Measurements from ENCODE around the gene KRR1.
A peak's percentile ranks its signal among the peaks of the same experiment; 100 is the strongest.

KRR1 gene

GRCh38 chr12:75511116-75512048 lies at the start of gene KRR1:
Gene KRR1 (minus strand): TSS chr12:75511609. CDS start chr12:75511597, 12 bp downstream.
- DNase-seq, result peak; percentile 94 to 98

GRCh38 chr12:75560167-75560566 lies 48.8 kb upstream of the KRR1 start:
- peak in 1 of 2 donors; percentile 65 for DNase-seq

GRCh38 chr12:75558287-75558686 lies 46.9 kb upstream of the KRR1 start:
- no peak for DNase-seq

- DNase-seq, result no peak
Observed at GRCh38 chr12:75556311-75556899, 45.0 kb upstream of the KRR1 start.

- no peak for DNase-seq
Observed at GRCh38 chr12:75554556-75554880, 43.1 kb upstream of the KRR1 start.

- no peak for DNase-seq
Observed at GRCh38 chr12:75553836-75554555, 42.6 kb upstream of the KRR1 start.

- no peak for DNase-seq
Observed at GRCh38 chr12:75553398-75553797, 42.0 kb upstream of the KRR1 start.

GRCh38 chr12:75551477-75551876 lies 40.1 kb upstream of the KRR1 start:
- DNase-seq, result no peak

GRCh38 chr12:75550401-75551240 lies 39.2 kb upstream of the KRR1 start:
- DNase-seq, result no peak

GRCh38 chr12:75549989-75550388 lies 38.6 kb upstream of the KRR1 start:
- no peak for DNase-seq

- DNase-seq, result no peak
Observed at GRCh38 chr12:75548879-75549278, 37.5 kb upstream of the KRR1 start.

- DNase-seq, result no peak
Observed at GRCh38 chr12:75545636-75546035, 34.2 kb upstream of the KRR1 start.

GRCh38 chr12:75543529-75543928 lies 32.1 kb upstream of the KRR1 start:
- DNase-seq, result no peak

- no peak for DNase-seq
Observed at GRCh38 chr12:75542942-75543341, 31.5 kb upstream of the KRR1 start.

- no peak for DNase-seq
Observed at GRCh38 chr12:75539889-75540288, 28.5 kb upstream of the KRR1 start.

- no peak for DNase-seq
Observed at GRCh38 chr12:75533239-75533638, 21.8 kb upstream of the KRR1 start.

GRCh38 chr12:75529826-75530225 lies 18.4 kb upstream of the KRR1 start:
- no peak for DNase-seq

GRCh38 chr12:75529316-75529715 lies 17.9 kb upstream of the KRR1 start:
- DNase-seq, result no peak

- no peak for DNase-seq
Observed at GRCh38 chr12:75528692-75529091, 17.3 kb upstream of the KRR1 start.

- DNase-seq, result no peak
Observed at GRCh38 chr12:75528272-75528671, 16.9 kb upstream of the KRR1 start.

- peak in 1 of 2 donors; percentile 60 for DNase-seq
Observed at GRCh38 chr12:75526655-75527511, 15.5 kb upstream of the KRR1 start.

- DNase-seq, result no peak
Observed at GRCh38 chr12:75525263-75525662, 13.9 kb upstream of the KRR1 start.
